MCF 10A (cell line): ENCODE results near the gene ASB1. TPM values are rescaled to one million over a fixed set of nuclear protein-coding genes. Genes with fewer than 3 reads are reported as not detected.

Experiments used
- Bru-seq: library from RNA; stranded (reverse); fragments of 400-500 nt; gene quantifications from one replicate; lab custom pipeline; 2021; lab: Mats Ljungman, UMichigan
- BruChase-seq, 2 experiments: library from RNA; stranded (reverse); fragments of 400-500 nt; gene quantifications; one replicate each; lab custom pipeline; 2021; lab: Mats Ljungman, UMichigan
- BruUV-seq: library from RNA; stranded (reverse); fragments of 400-500 nt; replicated peaks from 2 replicates; lab custom pipeline; 2021; lab: Mats Ljungman, UMichigan
- CTCF ChIA-PET: fragments of 300-600 bp; sonication (Branson Sonifier 250); formaldehyde crosslinking; extraction: SDS; loops from one replicate; lab custom pipeline; 2021; ENCODE audit warnings: antibody characterized with exemption, inconsistent platforms; lab: Yijun Ruan, JAX
- POLR2A ChIA-PET: fragments of 300-600, 350-650 bp; sonication (Branson Sonifier 250); formaldehyde crosslinking; extraction: SDS; loops from one replicate; lab custom pipeline; 2020; ENCODE audit warnings: antibody characterized with exemption, inconsistent platforms; lab: Yijun Ruan, JAX
- DNase-seq: peaks from one replicate; pipeline ENCODE4 v3.0.0-alpha.2; 2018; ENCODE audit not compliant: unreplicated experiment
- H3K27ac Mint-ChIP-seq: one replicate; pipeline ENCODE4 v1.8.0; 2022; ENCODE audit warnings: mild to moderate bottlenecking, low read depth, mixed read lengths; ENCODE audit not compliant: unreplicated experiment
- H3K27me3 Mint-ChIP-seq: one replicate; pipeline ENCODE4 v1.8.0; 2022; ENCODE audit warnings: mixed read lengths; ENCODE audit not compliant: insufficient read depth, unreplicated experiment
- H3K36me3 Mint-ChIP-seq: one replicate; pipeline ENCODE4 v1.8.0; 2022; ENCODE audit warnings: mild to moderate bottlenecking, moderate library complexity, mixed read lengths; ENCODE audit not compliant: insufficient read depth, unreplicated experiment
- H3K4me1 Mint-ChIP-seq: one replicate; pipeline ENCODE4 v1.8.0; 2022; ENCODE audit warnings: mixed read lengths; ENCODE audit not compliant: insufficient read depth, unreplicated experiment
- H3K4me3 Mint-ChIP-seq: one replicate; pipeline ENCODE4 v1.8.0; 2022; ENCODE audit warnings: mild to moderate bottlenecking, moderate library complexity, mixed read lengths; ENCODE audit not compliant: unreplicated experiment
- H3K9me3 Mint-ChIP-seq: one replicate; pipeline ENCODE4 v1.8.0; 2022; ENCODE audit warnings: mixed read lengths; ENCODE audit not compliant: unreplicated experiment
- CTCF ChIP-seq: fragments of 200-600 bp; IDR thresholded peaks from one replicate; pipeline ENCODE4 v1.8.0; 2022; ENCODE audit warnings: antibody characterized with exemption, mild to moderate bottlenecking; ENCODE audit not compliant: unreplicated experiment
- intact Hi-C: fragments of 100-400 bp; cut with micrococcal nuclease; formaldehyde crosslinking; loops from 2 replicates; pipeline ENCODE4 v1.14.1; 2022
- long read RNA-seq: library from polyadenylated mRNA; stranded (forward); transcript quantifications from one replicate; pipeline ENCODE4 v2.0.0, GENCODE V29; 2022
- total RNA-seq: library from RNA; stranded (reverse); gene quantifications from 2 replicates; pipeline ENCODE4 v1.2.3, GENCODE V29; 2022

Gene ASB1
- 104 and 113 TPM in 2 replicates for total RNA-seq
- Bru-seq, nascent RNA = percentile 97 among the genes with signal in this experiment
- percentile 93 among the genes with signal in this experiment for BruChase-seq, experiment 1, labeled RNA remaining after a 6-hour chase
- percentile 96 among the genes with signal in this experiment for BruChase-seq, experiment 2, labeled RNA remaining after a 2-hour chase
- long read RNA-seq, full-length matches to known transcripts = 49 of 98 reads
- long read RNA-seq, partial matches to known transcripts = 4 of 98 reads
- long read RNA-seq, other reads (novel, unspliced or antisense) = 45 of 98 reads

- CTCF ChIA-PET = interaction anchor here (0.8 kb wide), 1 partner anchor 135 kb away, joined by 3 read pairs; no protein-coding TSS in a partner anchor
- peak; percentile 82 for DNase-seq
- POLR2A ChIA-PET = interaction anchor here (0.7 to 2.1 kb wide), 9 partner anchors 9 to 324 kb away, joined by 3 to 19 read pairs (median 4); no protein-coding TSS in a partner anchor
- H3K4me3 Mint-ChIP-seq = peak within 1 kb of the TSS; percentile 79
- no peak for TF ChIP-seq CTCF
- H3K9me3 Mint-ChIP-seq = no peaks in the 10 kb centered on the region
- intact Hi-C loops = no loop called here
- H3K4me1 Mint-ChIP-seq = peaks cover 22% of the 10 kb centered on the region
- BruUV-seq = no TSS peak
- H3K27me3 Mint-ChIP-seq = no peaks in the 10 kb centered on the region
- peak within 1 kb of the TSS; percentile 71 for H3K27ac Mint-ChIP-seq
- H3K36me3 Mint-ChIP-seq = peaks cover 21% of the 10 kb centered on the region
These were observed at the start of gene ASB1 for GRCh38 chr2:238426568-238427434. ASB1 (plus strand) TSS chr2:238426927; CDS start chr2:238427071, 144 bp downstream.

- Mint-ChIP-seq H3K9me3 (peaks cover 6% of the 10 kb centered on the region), H3K27me3 (no peaks in the 10 kb centered on the region), H3K4me1 (peaks cover 6% of the 10 kb centered on the region), H3K36me3 (peaks cover 19% of the 10 kb centered on the region), H3K27ac (peak overlapping the region; percentile 54), H3K4me3 (no peak overlapping the region)
- POLR2A ChIA-PET = interaction anchor here (0.5 to 0.6 kb wide), 2 partner anchors 187 to 1549 kb away, joined by 4 read pairs; no protein-coding TSS in a partner anchor
- intact Hi-C loops = no loop called here
- CTCF ChIA-PET = interaction anchor here (1.2 kb wide), 1 partner anchor 10 kb away, joined by 3 read pairs; no protein-coding TSS in a partner anchor
- no peak for TF ChIP-seq CTCF
- DNase-seq = no peak
- BruUV-seq = no TSS peak
These were observed 48.3 kb upstream of the ASB1 start for GRCh38 chr2:238378230-238379095.

- no peaks in the 10 kb centered on the region for H3K27me3 Mint-ChIP-seq
- peaks cover 14% of the 10 kb centered on the region for H3K9me3 Mint-ChIP-seq
- ChIA-PET POLR2A (interaction anchor here (0.5 kb wide), 1 partner anchor 1548 kb away, joined by 4 read pairs; no protein-coding TSS in a partner anchor), CTCF (no interaction called here)
- TF ChIP-seq CTCF = no peak
- H3K4me3 Mint-ChIP-seq = no peak overlapping the region
- no TSS peak for BruUV-seq
- no peak for DNase-seq
- peaks cover 6% of the 10 kb centered on the region for H3K4me1 Mint-ChIP-seq
- H3K36me3 Mint-ChIP-seq = peaks cover 19% of the 10 kb centered on the region
- H3K27ac Mint-ChIP-seq = peak overlapping the region; percentile 54
- intact Hi-C loops = no loop called here
These were observed 47.5 kb upstream of the ASB1 start for GRCh38 chr2:238379096-238379810.
